ENCODE results near the gene DRAP1.

GRCh38 chr11:65961267-65962140, 42.3 kb downstream of the DRAP1 start, which contains the start of gene SART1:
- TF ChIP-seq, protein P1, sequence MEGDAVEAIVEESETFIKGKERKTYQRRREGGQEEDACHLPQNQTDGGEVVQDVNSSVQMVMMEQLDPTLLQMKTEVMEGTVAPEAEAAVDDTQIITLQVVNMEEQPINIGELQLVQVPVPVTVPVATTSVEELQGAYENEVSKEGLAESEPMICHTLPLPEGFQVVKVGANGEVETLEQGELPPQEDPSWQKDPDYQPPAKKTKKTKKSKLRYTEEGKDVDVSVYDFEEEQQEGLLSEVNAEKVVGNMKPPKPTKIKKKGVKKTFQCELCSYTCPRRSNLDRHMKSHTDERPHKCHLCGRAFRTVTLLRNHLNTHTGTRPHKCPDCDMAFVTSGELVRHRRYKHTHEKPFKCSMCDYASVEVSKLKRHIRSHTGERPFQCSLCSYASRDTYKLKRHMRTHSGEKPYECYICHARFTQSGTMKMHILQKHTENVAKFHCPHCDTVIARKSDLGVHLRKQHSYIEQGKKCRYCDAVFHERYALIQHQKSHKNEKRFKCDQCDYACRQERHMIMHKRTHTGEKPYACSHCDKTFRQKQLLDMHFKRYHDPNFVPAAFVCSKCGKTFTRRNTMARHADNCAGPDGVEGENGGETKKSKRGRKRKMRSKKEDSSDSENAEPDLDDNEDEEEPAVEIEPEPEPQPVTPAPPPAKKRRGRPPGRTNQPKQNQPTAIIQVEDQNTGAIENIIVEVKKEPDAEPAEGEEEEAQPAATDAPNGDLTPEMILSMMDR (IDR thresholded peaks at IDR 0.05; ENCODE audit: insufficient read depth, low read depth, low read length) = no peak
- TF ChIP-seq EZH2 (IDR thresholded peaks at IDR 0.05; ENCODE audit: insufficient read depth, low read length) = no peak
